Measurements from ENCODE around the gene CIITA. TPM values are rescaled to one million over a fixed set of nuclear protein-coding genes. Genes with fewer than 3 reads are reported as not detected.

CIITA gene
- total and polyA plus RNA-seq, 10 of the 15 experiments (the other 5 are each of a cell fraction or from before 2014, with no cell fraction given): 11.5 to 145 (median 49.7) TPM

GRCh38 chr16:10923146-10923649, 46.2 kb downstream of the CIITA start:
- Histone ChIP-seq H3K79me2 (ENCODE audit: control insufficient read depth, insufficient read depth, low read length) (no peaks in the 10 kb centered on the region), H2AFZ (ENCODE audit: control insufficient read depth, low read depth, low read length) (no peak overlapping the region), H3K4me2 (ENCODE audit: control insufficient read depth, insufficient read depth) (no peak overlapping the region), H3K4me1 (ENCODE audit: control insufficient read depth, insufficient read depth, low read length) (peaks cover 5% of the 10 kb centered on the region), H3K9me3 (replicated peaks; ENCODE audit: control insufficient read depth, insufficient read depth, low read length) (no peaks in the 10 kb centered on the region), H3K4me3 (no peak overlapping the region), H3K27ac (ENCODE audit: control insufficient read depth, insufficient read depth) (no peak overlapping the region), H3K27me3 (replicated peaks in 1 of 2; ENCODE audit: control insufficient read depth in 2 of 2, insufficient read depth in 2 of 2, low read length in 1 of 2) (no peaks in the 10 kb centered on the region), H3K36me3 (ENCODE audit: control insufficient read depth in 2 of 2, insufficient read depth in 2 of 2, low read length in 1 of 2) (peaks cover 39 to 41% of the 10 kb centered on the region in 2 experiments), H3K9ac (ENCODE audit: control insufficient read depth, insufficient read depth, low read length) (no peak overlapping the region), H4K20me1 (ENCODE audit: control insufficient read depth, insufficient read depth) (no peaks in the 10 kb centered on the region)
- BruUV-seq (replicated peaks): no TSS peak
- POLR2A ChIA-PET: interaction anchor here (1.3 to 2.8 kb wide), 2 partner anchors 11 to 150 kb away, joined by 3 to 10 read pairs; no protein-coding TSS in a partner anchor
- SMC1A ChIA-PET (ENCODE audit: uncharacterized antibody, unreplicated experiment): interaction anchor here (1.5 kb wide), 1 partner anchor 47 kb away, joined by 3 read pairs; no protein-coding TSS in a partner anchor
- ATAC-seq (no peak), FAIRE-seq (no peak), DNase-seq (ENCODE audit: low read depth, low spot score) (no peak)
- in situ Hi-C loops (cut with MboI): no loop called here
- RAD21 ChIA-PET (ENCODE audit: unreplicated experiment): no interaction called here
- TF ChIP-seq LARP7 (IDR thresholded peaks at IDR 0.05) (no peak), FOXK2 (IDR thresholded peaks at IDR 0.05) (no peak)
- CTCF ChIA-PET: interaction anchor here (0.9 to 3.1 kb wide), 3 partner anchors 26 to 408 kb away, joined by 3 to 13 read pairs (median 4); no protein-coding TSS in a partner anchor
- intact Hi-C loops (cut with micrococcal nuclease; ENCODE audit: unreplicated experiment): no loop called here
- 96% methylated on average over 10 of the region's 10 CpGs for WGBS (ENCODE audit: insufficient coverage, insufficient replicate concordance, low lambda C conversion rate, missing lambda C conversion rate)

DNA sequence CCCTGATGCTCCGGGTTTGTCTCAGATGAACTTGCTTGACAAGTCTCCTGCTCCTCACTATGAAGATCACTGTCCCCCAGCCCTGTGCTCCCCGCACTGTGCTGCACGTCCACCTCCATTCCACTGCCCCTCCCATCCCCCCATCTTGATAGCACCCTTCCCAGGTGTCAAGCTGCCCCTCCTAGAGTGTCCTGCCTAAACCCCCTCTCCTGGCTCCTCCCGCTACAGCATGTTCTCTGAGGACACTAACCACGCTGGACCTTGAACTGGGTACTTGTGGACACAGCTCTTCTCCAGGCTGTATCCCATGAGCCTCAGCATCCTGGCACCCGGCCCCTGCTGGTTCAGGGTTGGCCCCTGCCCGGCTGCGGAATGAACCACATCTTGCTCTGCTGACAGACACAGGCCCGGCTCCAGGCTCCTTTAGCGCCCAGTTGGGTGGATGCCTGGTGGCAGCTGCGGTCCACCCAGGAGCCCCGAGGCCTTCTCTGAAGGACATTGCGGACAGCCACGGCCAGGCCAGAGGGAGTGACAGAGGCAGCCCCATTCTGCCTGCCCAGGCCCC, 46.7 kb downstream of the CIITA start:
- Histone ChIP-seq H3K4me2 (ENCODE audit: control insufficient read depth, insufficient read depth) (no peak overlapping the region), H3K9me3 (replicated peaks; ENCODE audit: control insufficient read depth, insufficient read depth, low read length) (no peaks in the 10 kb centered on the region), H3K4me1 (ENCODE audit: control insufficient read depth, insufficient read depth, low read length) (peaks cover under 1% of the 10 kb centered on the region; the same call in 1 of the 2 replicates), H3K36me3 (ENCODE audit: control insufficient read depth in 2 of 2, insufficient read depth in 2 of 2, low read length in 1 of 2) (peaks cover 37 to 41% of the 10 kb centered on the region in 2 experiments), H3K27ac (ENCODE audit: control insufficient read depth, insufficient read depth) (no peak overlapping the region), H3K79me2 (ENCODE audit: control insufficient read depth, insufficient read depth, low read length) (no peaks in the 10 kb centered on the region), H2AFZ (ENCODE audit: control insufficient read depth, low read depth, low read length) (no peak overlapping the region), H3K9ac (ENCODE audit: control insufficient read depth, insufficient read depth, low read length) (no peak overlapping the region), H3K27me3 (replicated peaks in 1 of 2; ENCODE audit: control insufficient read depth in 2 of 2, insufficient read depth in 2 of 2, low read length in 1 of 2) (no peaks in the 10 kb centered on the region), H4K20me1 (ENCODE audit: control insufficient read depth, insufficient read depth) (no peaks in the 10 kb centered on the region), H3K4me3 (no peak overlapping the region)
- DNase-seq (ENCODE audit: low read depth, low spot score): no peak
- ChIA-PET CTCF (interaction anchor here (3.1 kb wide), 1 partner anchor 409 kb away, joined by 13 read pairs; no protein-coding TSS in a partner anchor), SMC1A (ENCODE audit: uncharacterized antibody, unreplicated experiment) (interaction anchor here (1.5 kb wide), 1 partner anchor 12 kb away, joined by 5 read pairs; no protein-coding TSS in a partner anchor), POLR2A (interaction anchor here (2.8 kb wide), 1 partner anchor 12 kb away, joined by 10 read pairs; no protein-coding TSS in a partner anchor), RAD21 (ENCODE audit: unreplicated experiment) (no interaction called here)
- FAIRE-seq: no peak
- in situ Hi-C loops (cut with MboI) (no loop called here), intact Hi-C loops (cut with micrococcal nuclease; ENCODE audit: unreplicated experiment) (no loop called here)
- BruUV-seq (replicated peaks): no TSS peak
- ATAC-seq: no peak
- TF ChIP-seq REST (IDR thresholded peaks at IDR 0.05; ENCODE audit: low read depth, low read length) (no peak), RELA (IDR thresholded peaks at IDR 0.05; ENCODE audit: borderline replicate concordance, partially characterized antibody) (no peak), BACH1 (IDR thresholded peaks at IDR 0.05; ENCODE audit: borderline replicate concordance) (no peak), PML (IDR thresholded peaks at IDR 0.05; ENCODE audit: low read length) (0 out of 2 replicates have a peak, but pooled peaks have one; percentile 31)
- 92% methylated on average over 14 of the region's 14 CpGs for WGBS (ENCODE audit: insufficient coverage, insufficient replicate concordance, low lambda C conversion rate, missing lambda C conversion rate)
